RWPE2 (cell line): ENCODE results near the gene GLDC.
"Not testable (repeated sequence)": the region's sequence is repeated elsewhere in the genome, so short reads cannot be mapped to it uniquely, and the experiment has no call there.

Experiments used
- ATAC-seq: fragments of 200-7000 bp; cut with Tn5 transposase; 3 replicates; pipeline ENCODE4 v1.9.1; 2021; ENCODE audit warnings: low read depth
- DNase-seq: peaks from one replicate; pipeline ENCODE4 v3.0.0-alpha.2; 2020; ENCODE audit warnings: low spot score
- H3K27ac ChIP-seq: fragments of 450-650 bp; 2 replicates; pipeline ENCODE4 v1.5.1; 2017; ENCODE audit warnings: mild to moderate bottlenecking; ENCODE audit not compliant: poor library complexity, severe bottlenecking
- H3K27me3 ChIP-seq: fragments of 250-450 bp; sonication (Bioruptor Pico); 2 replicates; pipeline ENCODE4 v1.5.1; 2021; ENCODE audit warnings: mild to moderate bottlenecking, moderate library complexity; ENCODE audit not compliant: insufficient read depth, poor library complexity, severe bottlenecking
- H3K36me3 ChIP-seq: fragments of 250-450 bp; sonication (Bioruptor Pico); 2 replicates; pipeline ENCODE4 v1.5.1; 2020; ENCODE audit warnings: low read depth, mild to moderate bottlenecking, moderate library complexity
- H3K4me1 ChIP-seq: fragments of 250-450 bp; sonication (Bioruptor Pico); 2 replicates; pipeline ENCODE4 v1.5.1; 2021; ENCODE audit warnings: mild to moderate bottlenecking, moderate library complexity; ENCODE audit not compliant: insufficient read depth, poor library complexity, severe bottlenecking
- H3K4me3 ChIP-seq: fragments of 250-450 bp; sonication (Bioruptor Pico); 2 replicates; pipeline ENCODE4 v1.5.1; 2021; ENCODE audit warnings: mild to moderate bottlenecking, moderate library complexity; ENCODE audit not compliant: severe bottlenecking
- H3K9me3 ChIP-seq: fragments of 250-450 bp; sonication (Bioruptor Pico); 2 replicates; pipeline ENCODE4 v1.5.1; 2021; ENCODE audit warnings: mild to moderate bottlenecking, moderate library complexity; ENCODE audit not compliant: severe bottlenecking
- TF ChIP-seq, protein P1 (sequence below): fragments of 450-650 bp; IDR thresholded peaks from one replicate; pipeline ENCODE4 v1.5.1; 2017; ENCODE audit warnings: mild to moderate bottlenecking, moderate library complexity; ENCODE audit not compliant: poor library complexity, severe bottlenecking

The GLDC gene

DNA sequence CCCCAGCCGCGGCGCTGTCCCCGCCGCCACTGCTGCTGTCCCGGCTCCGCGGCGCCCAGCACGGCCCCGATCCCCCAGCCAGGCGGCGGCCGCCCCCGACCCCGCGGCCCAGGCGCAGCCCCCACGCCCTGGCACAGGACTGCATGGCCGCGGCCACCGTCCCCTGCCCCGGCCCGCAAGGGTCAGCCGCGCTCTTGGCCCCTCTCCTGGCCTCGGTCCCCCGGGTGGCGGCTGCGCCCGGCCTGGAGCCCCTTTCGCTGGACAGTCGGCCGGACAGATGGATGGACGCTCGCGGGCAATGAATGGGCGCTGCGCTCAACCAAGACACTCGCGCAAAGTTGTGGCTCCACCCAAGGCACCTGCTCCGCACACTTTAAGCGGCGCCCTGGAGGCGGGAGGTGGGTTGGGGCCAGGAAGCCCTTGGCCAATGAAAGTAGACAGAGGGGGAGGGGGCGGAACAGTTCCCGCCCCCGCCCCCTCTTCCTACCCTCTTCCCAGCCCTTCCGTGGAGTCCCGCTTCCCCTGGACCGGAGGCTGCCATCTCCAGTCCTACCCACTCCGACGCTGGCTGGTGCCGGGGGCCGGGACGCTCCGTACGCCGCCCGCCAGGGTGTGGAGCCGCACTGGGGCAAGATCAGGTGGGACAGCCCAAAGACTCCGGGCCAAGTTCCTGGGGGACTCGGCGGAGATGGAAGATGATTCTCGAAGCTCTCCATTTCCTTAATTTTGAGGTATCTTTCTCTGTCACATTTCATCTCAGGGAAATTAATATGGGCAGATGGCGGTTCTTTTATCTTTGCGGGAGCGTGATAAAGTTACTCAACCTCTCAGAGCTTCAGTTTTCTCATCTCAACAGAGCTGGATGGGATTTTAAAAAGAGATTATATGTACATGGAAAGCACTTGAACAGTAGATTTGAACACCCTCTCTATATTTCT, at the start of gene GLDC:
Gene GLDC (minus strand): TSS at position 375 of the 938 bp plus-strand sequence. CDS start 230 bp downstream, at position 145.
- TF ChIP-seq, protein P1, sequence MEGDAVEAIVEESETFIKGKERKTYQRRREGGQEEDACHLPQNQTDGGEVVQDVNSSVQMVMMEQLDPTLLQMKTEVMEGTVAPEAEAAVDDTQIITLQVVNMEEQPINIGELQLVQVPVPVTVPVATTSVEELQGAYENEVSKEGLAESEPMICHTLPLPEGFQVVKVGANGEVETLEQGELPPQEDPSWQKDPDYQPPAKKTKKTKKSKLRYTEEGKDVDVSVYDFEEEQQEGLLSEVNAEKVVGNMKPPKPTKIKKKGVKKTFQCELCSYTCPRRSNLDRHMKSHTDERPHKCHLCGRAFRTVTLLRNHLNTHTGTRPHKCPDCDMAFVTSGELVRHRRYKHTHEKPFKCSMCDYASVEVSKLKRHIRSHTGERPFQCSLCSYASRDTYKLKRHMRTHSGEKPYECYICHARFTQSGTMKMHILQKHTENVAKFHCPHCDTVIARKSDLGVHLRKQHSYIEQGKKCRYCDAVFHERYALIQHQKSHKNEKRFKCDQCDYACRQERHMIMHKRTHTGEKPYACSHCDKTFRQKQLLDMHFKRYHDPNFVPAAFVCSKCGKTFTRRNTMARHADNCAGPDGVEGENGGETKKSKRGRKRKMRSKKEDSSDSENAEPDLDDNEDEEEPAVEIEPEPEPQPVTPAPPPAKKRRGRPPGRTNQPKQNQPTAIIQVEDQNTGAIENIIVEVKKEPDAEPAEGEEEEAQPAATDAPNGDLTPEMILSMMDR, result no peak
- H3K9me3 ChIP-seq, result no peaks in the 10 kb centered on the region
- peak; percentile 79 for DNase-seq
- H3K36me3 ChIP-seq, result no peaks in the 10 kb centered on the region
- ATAC-seq, result peak; percentile 93
- no peak within 1 kb of the TSS for H3K27ac ChIP-seq
- H3K4me3 ChIP-seq, result peak within 1 kb of the TSS; percentile 48
- H3K4me1 ChIP-seq, result peaks cover 14% of the 10 kb centered on the region
- no peaks in the 10 kb centered on the region for H3K27me3 ChIP-seq

DNA sequence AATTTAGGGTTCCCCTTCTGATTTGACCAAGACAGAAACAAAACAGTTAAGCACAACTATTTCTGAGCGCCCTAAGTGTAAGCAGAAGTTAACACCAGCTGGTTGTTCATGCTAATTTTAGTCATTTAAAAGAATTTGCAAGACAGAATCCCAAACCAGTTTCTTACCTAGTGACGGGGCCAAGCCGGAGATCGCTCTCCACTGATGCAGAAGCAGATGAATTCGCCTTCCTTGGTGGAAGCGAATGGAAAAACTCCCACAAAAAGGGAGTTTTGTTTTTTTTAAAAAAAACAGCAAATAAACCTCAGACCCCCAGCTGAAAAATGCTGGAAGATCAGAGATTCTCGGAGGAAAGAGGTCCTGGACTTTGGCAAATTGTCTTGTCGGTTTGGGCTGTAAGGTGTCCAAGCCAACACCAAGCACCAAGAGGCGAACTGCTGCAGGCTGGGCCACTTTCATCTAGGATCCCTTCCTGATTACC, 47.4 kb upstream of the GLDC start:
- DNase-seq (no peak), ATAC-seq (no peak)
- no peak overlapping the region for H3K27ac ChIP-seq
- no peaks in the 10 kb centered on the region; the same call in 1 of the 2 replicates for H3K36me3 ChIP-seq
- no peak overlapping the region for H3K4me3 ChIP-seq
- no peaks in the 10 kb centered on the region for H3K27me3 ChIP-seq
- no peaks in the 10 kb centered on the region for H3K4me1 ChIP-seq
- no peaks in the 10 kb centered on the region for H3K9me3 ChIP-seq
- TF ChIP-seq, protein P1, result no peak

DNA sequence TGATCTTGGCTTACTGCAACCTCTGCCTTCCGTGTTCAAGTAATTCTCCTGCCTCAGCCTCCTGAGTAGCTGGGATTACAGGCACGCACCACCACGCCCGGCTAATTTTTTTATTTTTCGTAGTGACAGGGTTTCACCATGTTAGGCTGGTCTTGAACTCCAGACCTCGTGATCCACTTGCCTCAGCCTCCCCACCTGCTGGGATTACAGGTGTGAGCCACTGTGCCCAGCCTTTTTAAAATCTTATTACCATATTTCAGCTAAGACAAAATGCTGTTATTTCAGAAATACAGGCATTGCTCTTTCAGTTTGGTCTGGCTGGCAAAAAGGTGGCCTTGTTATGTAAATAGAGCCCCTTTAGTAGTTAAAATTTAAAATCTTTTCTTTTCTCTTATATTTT, 46.9 kb upstream of the GLDC start:
- no peaks in the 10 kb centered on the region; the same call in 1 of the 2 replicates for H3K36me3 ChIP-seq
- no peak overlapping the region for H3K27ac ChIP-seq
- no peaks in the 10 kb centered on the region for H3K27me3 ChIP-seq
- H3K4me1 ChIP-seq, result no peaks in the 10 kb centered on the region
- H3K9me3 ChIP-seq, result no peaks in the 10 kb centered on the region
- H3K4me3 ChIP-seq, result no peak overlapping the region
- DNase-seq (no peak), ATAC-seq (no peak)
- TF ChIP-seq, protein P1, result no peak

DNA sequence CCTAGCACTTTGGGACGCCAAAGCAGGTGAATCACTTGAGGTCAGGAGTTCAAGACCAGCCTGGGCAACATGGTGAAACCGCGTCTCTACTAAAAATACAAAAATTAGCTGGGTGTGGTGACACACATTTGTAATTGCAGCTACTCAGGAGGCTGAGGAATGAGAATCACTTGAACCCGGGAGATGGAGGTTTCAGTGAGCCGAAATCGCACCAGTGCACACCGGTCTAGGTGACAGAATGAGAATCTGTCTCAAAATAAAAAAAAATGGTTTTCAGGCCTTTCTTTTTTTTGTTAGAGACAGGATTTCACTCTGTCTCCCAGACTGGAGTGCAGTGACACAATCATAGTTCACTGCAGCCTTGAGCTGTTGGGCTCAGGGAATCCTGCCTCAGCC, 45.1 kb upstream of the GLDC start:
- not testable (repeated sequence) for DNase-seq, H3K9me3 ChIP-seq, H3K27ac ChIP-seq, H3K36me3 ChIP-seq, H3K27me3 ChIP-seq, H3K4me3 ChIP-seq, H3K4me1 ChIP-seq, ATAC-seq

DNA sequence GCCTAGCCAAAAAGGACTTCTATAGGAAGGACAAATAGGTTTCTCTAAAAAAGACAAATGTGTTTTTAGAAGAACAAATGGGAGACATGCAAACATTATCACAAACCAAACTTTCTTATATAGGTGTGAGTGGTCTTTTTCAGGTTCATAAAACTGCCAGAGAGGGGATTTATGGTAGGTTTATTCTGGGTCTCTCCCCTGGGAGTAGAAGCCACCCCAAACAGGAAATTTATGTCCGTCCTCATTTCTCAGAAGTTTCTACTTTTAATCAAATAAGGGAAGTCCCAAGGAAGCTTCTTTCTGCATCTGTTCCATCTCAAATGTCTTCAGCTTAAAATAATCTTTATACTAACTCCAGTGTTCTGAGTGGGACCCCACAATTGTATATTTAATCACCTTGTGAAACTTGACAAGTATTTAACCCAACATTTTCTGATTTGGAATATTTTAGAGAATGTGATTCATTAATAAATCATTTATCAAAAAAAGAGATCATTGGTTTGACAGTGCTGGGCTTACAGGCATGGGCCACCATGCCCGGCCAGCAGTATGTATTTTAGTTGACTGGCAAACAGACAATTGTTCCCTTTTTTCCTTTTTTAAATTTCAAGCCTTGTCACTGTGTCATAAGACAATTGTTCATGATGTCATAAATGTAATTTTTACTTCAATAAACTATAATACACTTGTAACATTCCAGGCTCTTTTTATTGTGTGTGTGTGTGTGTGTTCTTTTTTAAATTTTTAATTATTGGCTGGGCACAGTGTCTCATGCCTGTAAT, 44.6 kb upstream of the GLDC start:
- no peaks in the 10 kb centered on the region for H3K4me1 ChIP-seq
- no peaks in the 10 kb centered on the region for H3K9me3 ChIP-seq
- H3K27ac ChIP-seq, result no peak overlapping the region
- no peaks in the 10 kb centered on the region for H3K27me3 ChIP-seq
- ATAC-seq, result no peak
- DNase-seq, result no peak
- no peak overlapping the region for H3K4me3 ChIP-seq
- TF ChIP-seq, protein P1, result no peak
- no peaks in the 10 kb centered on the region; the same call in 1 of the 2 replicates for H3K36me3 ChIP-seq
